SJSA1 (cell line): ENCODE data around the gene COA6. TPM values are rescaled to one million over a fixed set of nuclear protein-coding genes. Genes with fewer than 3 reads are reported as not detected.

Experiments
- DNase-seq, 2 experiments: peaks; one replicate each; pipeline ENCODE4 v3.0.0-alpha.2; 2015 to 2020; ENCODE audit warnings: low spot score in 2 of 2, low read depth in 1 of 2
- H3K27ac ChIP-seq: fragments of 250-450 bp; sonication (Bioruptor Pico); 2 replicates; pipeline ENCODE4 v1.5.1; 2020; ENCODE audit warnings: mild to moderate bottlenecking, moderate library complexity
- H3K27me3 ChIP-seq: fragments of 250-450 bp; sonication (Bioruptor Pico); replicated peaks from 2 replicates; pipeline ENCODE4 v1.5.1; 2020; ENCODE audit warnings: mild to moderate bottlenecking, moderate library complexity
- H3K36me3 ChIP-seq: fragments of 250-450 bp; sonication (Bioruptor Pico); 2 replicates; pipeline ENCODE4 v1.5.1; 2020; ENCODE audit warnings: mild to moderate bottlenecking
- H3K4me1 ChIP-seq: fragments of 250-450 bp; sonication (Bioruptor Pico); replicated peaks from 2 replicates; pipeline ENCODE4 v1.6.1; 2021; ENCODE audit warnings: mild to moderate bottlenecking
- H3K4me3 ChIP-seq: fragments of 250-450 bp; sonication (Bioruptor Pico); 2 replicates; pipeline ENCODE4 v1.5.1; 2020; ENCODE audit warnings: mild to moderate bottlenecking
- H3K9me3 ChIP-seq: fragments of 250-450 bp; sonication (Bioruptor Pico); replicated peaks from 2 replicates; pipeline ENCODE4 v1.5.1; 2020; ENCODE audit warnings: mild to moderate bottlenecking
- total RNA-seq: library from RNA; depleted of rRNA; stranded (reverse); fragments of >200 nt; shearing (Covaris generic); gene quantifications from 2 replicates; pipeline ENCODE4 v1.2.3, GENCODE V29; 2014; rRNA removed

COA6 gene, protein sequence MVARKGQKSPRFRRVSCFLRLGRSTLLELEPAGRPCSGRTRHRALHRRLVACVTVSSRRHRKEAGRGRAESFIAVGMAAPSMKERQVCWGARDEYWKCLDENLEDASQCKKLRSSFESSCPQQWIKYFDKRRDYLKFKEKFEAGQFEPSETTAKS
- total RNA-seq = 41.6 and 48.1 TPM in 2 replicates

DNA sequence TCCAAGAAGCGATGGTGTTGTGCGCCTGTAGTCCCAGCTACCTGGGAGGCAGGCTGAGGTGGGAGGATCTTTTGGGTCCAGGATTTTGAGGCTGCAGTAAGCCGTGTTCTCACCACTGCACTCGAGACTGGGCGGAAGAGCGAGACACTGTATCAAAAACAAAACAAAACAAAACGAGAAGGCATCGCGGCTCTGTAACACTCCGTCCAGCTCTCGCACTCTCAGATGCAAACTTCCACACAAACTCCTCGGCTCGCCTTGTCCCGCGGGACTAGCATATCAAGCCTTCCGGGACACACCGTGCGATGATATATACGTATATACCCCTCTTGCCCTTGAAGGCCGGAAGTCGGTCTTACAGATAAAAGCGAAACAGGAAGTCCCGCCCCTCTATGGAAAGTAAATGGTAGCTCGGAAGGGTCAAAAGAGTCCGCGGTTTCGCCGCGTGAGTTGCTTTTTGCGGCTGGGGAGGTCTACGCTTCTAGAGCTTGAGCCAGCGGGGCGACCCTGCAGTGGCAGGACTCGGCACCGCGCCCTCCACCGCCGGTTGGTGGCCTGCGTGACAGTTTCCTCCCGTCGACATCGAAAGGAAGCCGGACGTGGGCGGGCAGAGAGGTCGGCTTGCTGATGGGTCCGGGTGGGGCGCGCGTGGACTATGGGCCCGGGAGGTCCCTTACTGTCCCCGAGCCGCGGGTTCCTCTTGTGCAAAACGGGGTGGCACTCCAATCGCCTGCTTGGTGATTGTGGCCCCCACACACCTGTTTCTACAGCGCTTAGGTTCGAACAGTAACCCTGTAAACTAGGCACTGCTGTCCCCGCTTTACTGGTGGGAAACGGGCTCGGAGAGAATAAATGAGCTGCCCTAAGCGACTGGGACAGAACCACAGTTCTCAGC lies at the start of gene COA6:
Gene COA6 (plus strand): TSS at position 393 of the 895 bp plus-strand sequence. CDS start 11 bp downstream, at position 404.
- Histone ChIP-seq H3K9me3 (no peaks in the 10 kb centered on the region), H3K4me3 (peak within 1 kb of the TSS; percentile 77)

GRCh38 chr1:234324821-234325220 lies 48.4 kb upstream of the COA6 start:
- H3K27me3 ChIP-seq = peaks cover 29% of the 10 kb centered on the region
- no peaks in the 10 kb centered on the region for H3K36me3 ChIP-seq
- H3K9me3 ChIP-seq = no peaks in the 10 kb centered on the region
- H3K4me3 ChIP-seq = no peak overlapping the region
- no peak for DNase-seq
- H3K4me1 ChIP-seq = 0 out of 2 replicates have a peak, but pooled peaks cover 3% of the 10 kb centered on the region
- H3K27ac ChIP-seq = no peak overlapping the region

More for the DNA sequence above, at the start of gene COA6:
- Histone ChIP-seq H3K27ac (peak within 1 kb of the TSS; percentile 96), H3K4me1 (peaks cover 5% of the 10 kb centered on the region), H3K36me3 (peaks cover 35% of the 10 kb centered on the region), H3K27me3 (no peaks in the 10 kb centered on the region)
- peak; percentile 91 to 98 for DNase-seq

DNA sequence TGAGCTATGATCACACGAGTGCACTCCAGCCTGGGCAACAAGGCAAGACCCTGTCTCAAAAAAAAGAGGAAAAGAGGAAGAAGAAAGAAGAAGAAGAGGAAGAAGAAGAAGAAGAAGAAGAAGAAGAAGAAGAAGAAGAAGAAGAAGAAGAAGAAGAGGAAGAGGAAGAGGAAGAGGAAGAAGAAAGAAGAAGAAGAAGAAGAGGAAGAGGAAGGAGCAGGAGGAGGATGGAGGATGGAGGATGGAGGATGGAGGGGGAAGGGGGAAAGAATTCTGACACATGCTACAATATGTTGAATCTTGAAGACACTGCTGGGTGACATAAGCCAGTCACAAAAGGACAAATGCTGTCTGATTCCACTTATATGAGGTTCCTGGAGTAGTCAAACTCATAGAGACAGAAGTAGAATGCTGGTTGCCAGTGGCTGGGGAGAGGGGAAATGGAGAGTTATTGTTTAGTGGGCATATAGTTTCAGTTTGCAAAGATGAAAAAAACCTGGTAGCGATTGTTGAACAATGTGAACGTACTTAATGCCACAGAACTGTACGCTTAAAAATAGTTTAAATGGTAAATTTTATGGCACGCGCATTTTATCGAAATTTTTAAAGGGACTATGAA lies 47.3 kb upstream of the COA6 start:
- no peaks in the 10 kb centered on the region for H3K9me3 ChIP-seq
- 0 out of 2 replicates have a peak, but pooled peaks cover 3% of the 10 kb centered on the region for H3K4me1 ChIP-seq
- peaks cover 28% of the 10 kb centered on the region for H3K27me3 ChIP-seq
- no peaks in the 10 kb centered on the region for H3K36me3 ChIP-seq
- peak overlapping the region; percentile 40 for H3K4me3 ChIP-seq
- H3K27ac ChIP-seq = no peak overlapping the region
- DNase-seq = no peak

- no peaks in the 10 kb centered on the region for H3K36me3 ChIP-seq
- no peak overlapping the region for H3K27ac ChIP-seq
- peaks cover 28% of the 10 kb centered on the region for H3K27me3 ChIP-seq
- H3K4me1 ChIP-seq = 0 out of 2 replicates have a peak, but pooled peaks cover 3% of the 10 kb centered on the region
- no peaks in the 10 kb centered on the region for H3K9me3 ChIP-seq
- peak overlapping the region; percentile 40 for H3K4me3 ChIP-seq
- peak; percentile 63 to 70 for DNase-seq
Observed at GRCh38 chr1:234326497-234327366, 46.5 kb upstream of the COA6 start.

- DNase-seq = no peak
- H3K36me3 ChIP-seq = no peaks in the 10 kb centered on the region
- H3K27me3 ChIP-seq = peaks cover 22% of the 10 kb centered on the region
- H3K27ac ChIP-seq = no peak overlapping the region
- 0 out of 2 replicates have a peak, but pooled peaks cover 3% of the 10 kb centered on the region for H3K4me1 ChIP-seq
- H3K9me3 ChIP-seq = no peaks in the 10 kb centered on the region
- H3K4me3 ChIP-seq = no peak overlapping the region
Observed at GRCh38 chr1:234327577-234328164, 45.6 kb upstream of the COA6 start.

DNA sequence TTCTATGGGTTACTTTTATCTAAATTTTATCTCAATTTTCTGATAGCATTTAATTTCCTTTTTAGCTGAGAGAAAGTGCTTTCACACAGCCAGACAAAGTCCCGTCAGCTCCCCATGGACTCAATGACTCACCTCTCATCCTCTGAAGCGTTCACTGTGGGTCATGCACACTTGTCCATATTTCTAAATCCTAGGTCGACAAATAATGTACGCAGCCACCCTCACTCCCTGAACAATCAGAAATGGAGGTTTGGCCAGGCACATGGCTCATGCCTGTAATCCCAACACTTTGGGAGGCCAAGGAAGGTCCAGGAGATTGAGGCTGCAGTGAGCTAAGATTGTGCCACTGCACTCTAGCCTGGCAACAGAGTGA lies 42.4 kb upstream of the COA6 start:
- Histone ChIP-seq H3K27ac (no peak overlapping the region), H3K9me3 (no peaks in the 10 kb centered on the region), H3K27me3 (peaks cover 9% of the 10 kb centered on the region; the same call in 1 of the 2 replicates), H3K36me3 (no peaks in the 10 kb centered on the region), H3K4me1 (0 out of 2 replicates have a peak, but pooled peaks cover 3% of the 10 kb centered on the region), H3K4me3 (no peak overlapping the region)
- DNase-seq = no peak

- DNase-seq = no peak
- Histone ChIP-seq H3K4me1 (0 out of 2 replicates have a peak, but pooled peaks cover 3% of the 10 kb centered on the region), H3K9me3 (no peaks in the 10 kb centered on the region), H3K27me3 (peaks cover 9% of the 10 kb centered on the region; the same call in 1 of the 2 replicates), H3K4me3 (no peak overlapping the region), H3K36me3 (no peaks in the 10 kb centered on the region), H3K27ac (no peak overlapping the region)
Observed at GRCh38 chr1:234331507-234331906, 41.7 kb upstream of the COA6 start.

DNA sequence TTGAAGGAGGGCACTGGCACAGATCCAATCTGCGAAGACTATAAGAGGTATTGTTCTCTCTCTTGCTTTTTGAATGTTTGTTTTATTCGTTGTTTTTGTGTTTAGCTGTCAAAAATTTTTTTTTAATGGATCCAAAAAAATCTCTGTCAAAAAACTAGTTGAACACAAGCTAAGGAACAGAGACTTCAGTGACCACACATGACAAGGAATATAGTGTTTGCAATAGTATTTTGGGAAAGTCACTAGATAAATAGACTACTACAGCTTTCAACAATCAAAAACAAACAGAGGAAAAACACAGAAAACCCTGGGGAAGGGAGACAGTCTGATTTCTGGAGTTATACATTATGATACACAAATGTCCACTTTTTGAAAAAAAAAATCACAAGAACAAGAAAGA lies 36.9 kb upstream of the COA6 start:
- Histone ChIP-seq H3K27me3 (no peaks in the 10 kb centered on the region), H3K27ac (no peak overlapping the region), H3K36me3 (no peaks in the 10 kb centered on the region), H3K4me1 (no peaks in the 10 kb centered on the region), H3K4me3 (no peak overlapping the region), H3K9me3 (no peaks in the 10 kb centered on the region)
- no peak for DNase-seq

GRCh38 chr1:234337233-234337632 lies 36.0 kb upstream of the COA6 start:
- no peak for DNase-seq
- Histone ChIP-seq H3K27ac (no peak overlapping the region), H3K9me3 (no peaks in the 10 kb centered on the region), H3K4me1 (no peaks in the 10 kb centered on the region), H3K36me3 (no peaks in the 10 kb centered on the region), H3K27me3 (no peaks in the 10 kb centered on the region), H3K4me3 (no peak overlapping the region)

GRCh38 chr1:234340528-234340927 lies 32.7 kb upstream of the COA6 start:
- no peak for DNase-seq
- Histone ChIP-seq H3K36me3 (no peaks in the 10 kb centered on the region), H3K27ac (no peak overlapping the region), H3K4me1 (no peaks in the 10 kb centered on the region), H3K4me3 (no peak overlapping the region), H3K27me3 (no peaks in the 10 kb centered on the region), H3K9me3 (no peaks in the 10 kb centered on the region)

DNA sequence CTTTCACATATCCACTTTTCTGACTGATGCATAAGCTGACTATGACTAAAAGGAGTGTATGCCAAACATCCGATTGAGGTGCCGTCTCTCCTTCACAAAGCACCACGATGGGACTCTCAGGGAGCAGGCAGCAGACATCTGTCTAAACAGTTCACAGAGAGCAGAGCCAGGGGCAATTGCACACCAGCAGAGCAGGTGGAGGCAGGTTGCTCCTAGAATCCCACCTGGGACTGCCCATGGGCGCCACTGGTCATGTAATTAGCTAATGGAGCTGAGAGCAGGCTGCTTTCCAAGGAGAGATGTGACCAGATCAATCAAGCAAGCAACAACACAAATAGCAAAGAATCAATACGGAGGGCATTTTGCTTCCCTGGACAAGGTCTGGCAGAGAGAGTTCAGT lies 30.5 kb upstream of the COA6 start:
- peaks cover 4% of the 10 kb centered on the region; the same call in 1 of the 2 replicates for H3K27me3 ChIP-seq
- DNase-seq = no peak
- H3K36me3 ChIP-seq = no peaks in the 10 kb centered on the region
- no peaks in the 10 kb centered on the region for H3K4me1 ChIP-seq
- no peak overlapping the region for H3K4me3 ChIP-seq
- H3K9me3 ChIP-seq = no peaks in the 10 kb centered on the region
- no peak overlapping the region for H3K27ac ChIP-seq

- no peaks in the 10 kb centered on the region for H3K4me1 ChIP-seq
- H3K36me3 ChIP-seq = no peaks in the 10 kb centered on the region
- H3K4me3 ChIP-seq = no peak overlapping the region
- H3K27ac ChIP-seq = no peak overlapping the region
- H3K9me3 ChIP-seq = no peaks in the 10 kb centered on the region; the same call in 1 of the 2 replicates
- DNase-seq = no peak
- peaks cover 22% of the 10 kb centered on the region; the same call in 1 of the 2 replicates for H3K27me3 ChIP-seq
Observed at GRCh38 chr1:234345237-234345636, 28.0 kb upstream of the COA6 start.

- no peak for DNase-seq
- no peaks in the 10 kb centered on the region for H3K36me3 ChIP-seq
- no peaks in the 10 kb centered on the region for H3K4me1 ChIP-seq
- no peak overlapping the region for H3K4me3 ChIP-seq
- H3K27ac ChIP-seq = no peak overlapping the region
- H3K9me3 ChIP-seq = no peaks in the 10 kb centered on the region; the same call in 1 of the 2 replicates
- H3K27me3 ChIP-seq = peaks cover 36% of the 10 kb centered on the region; the same call in 1 of the 2 replicates
Observed at GRCh38 chr1:234348964-234349363, 24.3 kb upstream of the COA6 start.
